ENCODE data around the gene CCDC102A. TPM values are rescaled to one million over a fixed set of nuclear protein-coding genes. Genes with fewer than 3 reads are reported as not detected.

Gene CCDC102A
- total RNA-seq, 1 donor from 2014 or later, result 30.6 TPM

DNA sequence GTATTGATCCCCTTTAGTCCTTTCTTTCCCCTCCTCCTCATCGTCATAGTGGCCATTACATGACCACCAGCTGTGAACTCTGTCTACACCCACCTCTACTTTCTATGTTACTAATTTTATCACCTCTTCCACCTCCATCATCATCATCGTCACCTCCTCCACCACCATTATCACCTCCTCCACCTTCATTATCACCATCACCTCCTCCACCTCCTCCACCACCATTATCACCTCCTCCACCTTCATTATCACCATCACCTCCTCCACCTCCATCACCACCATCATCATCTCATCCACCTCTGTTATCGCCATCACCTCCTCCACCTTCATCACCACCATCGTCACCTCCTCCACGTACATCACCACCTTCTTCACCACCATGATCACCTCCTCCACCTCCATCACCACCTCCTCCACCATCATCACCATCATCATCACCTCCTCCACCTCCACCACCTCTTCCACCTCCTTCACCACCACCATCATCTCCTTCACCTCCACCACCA is 31.9 kb upstream of the CCDC102A start:
- TF ChIP-seq, protein P1, sequence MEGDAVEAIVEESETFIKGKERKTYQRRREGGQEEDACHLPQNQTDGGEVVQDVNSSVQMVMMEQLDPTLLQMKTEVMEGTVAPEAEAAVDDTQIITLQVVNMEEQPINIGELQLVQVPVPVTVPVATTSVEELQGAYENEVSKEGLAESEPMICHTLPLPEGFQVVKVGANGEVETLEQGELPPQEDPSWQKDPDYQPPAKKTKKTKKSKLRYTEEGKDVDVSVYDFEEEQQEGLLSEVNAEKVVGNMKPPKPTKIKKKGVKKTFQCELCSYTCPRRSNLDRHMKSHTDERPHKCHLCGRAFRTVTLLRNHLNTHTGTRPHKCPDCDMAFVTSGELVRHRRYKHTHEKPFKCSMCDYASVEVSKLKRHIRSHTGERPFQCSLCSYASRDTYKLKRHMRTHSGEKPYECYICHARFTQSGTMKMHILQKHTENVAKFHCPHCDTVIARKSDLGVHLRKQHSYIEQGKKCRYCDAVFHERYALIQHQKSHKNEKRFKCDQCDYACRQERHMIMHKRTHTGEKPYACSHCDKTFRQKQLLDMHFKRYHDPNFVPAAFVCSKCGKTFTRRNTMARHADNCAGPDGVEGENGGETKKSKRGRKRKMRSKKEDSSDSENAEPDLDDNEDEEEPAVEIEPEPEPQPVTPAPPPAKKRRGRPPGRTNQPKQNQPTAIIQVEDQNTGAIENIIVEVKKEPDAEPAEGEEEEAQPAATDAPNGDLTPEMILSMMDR (IDR thresholded peaks at IDR 0.05; ENCODE audit: unreplicated experiment), result no peak
- Mint-ChIP-seq H3K4me1 (peaks cover 7% of the 10 kb centered on the region), H3K4me3 (no peak overlapping the region), H3K9me3 (peaks cover 10% of the 10 kb centered on the region), H3K27me3 (ENCODE audit: low read depth) (peaks cover 2% of the 10 kb centered on the region), H3K36me3 (peaks cover 12% of the 10 kb centered on the region), H3K27ac (no peak overlapping the region)
- peak in 1 of 2 experiments; percentile 22 for DNase-seq (ENCODE audit: low spot score in 2 of 2, unreplicated experiment in 2 of 2)

DNA sequence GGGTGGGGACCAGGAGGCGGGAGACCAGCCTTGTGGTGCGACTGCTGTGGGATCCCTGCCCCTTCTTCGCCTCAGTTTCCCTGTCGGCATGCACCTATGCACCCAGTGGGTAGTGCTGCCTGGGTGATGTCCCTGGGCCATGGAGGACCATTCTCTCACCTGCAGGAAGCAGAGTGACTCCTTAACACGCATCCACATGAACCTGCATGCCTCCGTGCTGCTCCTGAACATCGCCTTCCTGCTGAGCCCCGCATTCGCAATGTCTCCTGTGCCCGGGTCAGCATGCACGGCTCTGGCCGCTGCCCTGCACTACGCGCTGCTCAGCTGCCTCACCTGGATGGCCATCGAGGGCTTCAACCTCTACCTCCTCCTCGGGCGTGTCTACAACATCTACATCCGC is 31.3 kb upstream of the CCDC102A start:
- DNase-seq (ENCODE audit: low spot score in 2 of 2, unreplicated experiment in 2 of 2), result no peak
- TF ChIP-seq, protein P1 (IDR thresholded peaks at IDR 0.05; ENCODE audit: unreplicated experiment), result no peak
- Mint-ChIP-seq H3K4me1 (peaks cover 7% of the 10 kb centered on the region), H3K36me3 (peaks cover 12% of the 10 kb centered on the region), H3K9me3 (peaks cover 10% of the 10 kb centered on the region), H3K27me3 (ENCODE audit: low read depth) (peaks cover 2% of the 10 kb centered on the region), H3K4me3 (no peak overlapping the region), H3K27ac (no peak overlapping the region)

DNA sequence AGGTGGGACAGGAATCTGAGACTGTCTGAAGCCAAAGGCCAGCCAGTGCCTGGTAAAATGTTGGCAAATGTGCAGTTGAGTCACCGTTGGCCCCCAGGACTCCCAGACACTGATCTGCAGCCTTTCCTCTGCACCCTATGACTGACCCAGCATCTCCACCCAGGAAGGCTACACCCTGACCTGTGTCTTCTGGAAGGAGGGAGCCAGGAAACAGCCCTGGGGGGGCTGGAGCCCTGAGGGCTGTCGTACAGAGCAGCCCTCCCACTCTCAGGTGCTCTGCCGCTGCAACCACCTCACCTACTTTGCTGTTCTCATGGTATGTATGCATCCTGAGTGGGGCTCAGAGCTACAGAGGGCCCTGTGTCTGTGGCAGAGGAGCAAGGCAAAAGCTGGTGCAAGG is 30.1 kb upstream of the CCDC102A start:
- H3K36me3 Mint-ChIP-seq, result peaks cover 14% of the 10 kb centered on the region
- H3K9me3 Mint-ChIP-seq, result peaks cover 12% of the 10 kb centered on the region
- TF ChIP-seq, protein P1 (IDR thresholded peaks at IDR 0.05; ENCODE audit: unreplicated experiment), result no peak
- H3K27ac Mint-ChIP-seq, result no peak overlapping the region
- H3K4me3 Mint-ChIP-seq, result no peak overlapping the region
- peaks cover 2% of the 10 kb centered on the region for H3K27me3 Mint-ChIP-seq (ENCODE audit: low read depth)
- H3K4me1 Mint-ChIP-seq, result peaks cover 7% of the 10 kb centered on the region
- no peak for DNase-seq (ENCODE audit: low spot score in 2 of 2, unreplicated experiment in 2 of 2)

DNA sequence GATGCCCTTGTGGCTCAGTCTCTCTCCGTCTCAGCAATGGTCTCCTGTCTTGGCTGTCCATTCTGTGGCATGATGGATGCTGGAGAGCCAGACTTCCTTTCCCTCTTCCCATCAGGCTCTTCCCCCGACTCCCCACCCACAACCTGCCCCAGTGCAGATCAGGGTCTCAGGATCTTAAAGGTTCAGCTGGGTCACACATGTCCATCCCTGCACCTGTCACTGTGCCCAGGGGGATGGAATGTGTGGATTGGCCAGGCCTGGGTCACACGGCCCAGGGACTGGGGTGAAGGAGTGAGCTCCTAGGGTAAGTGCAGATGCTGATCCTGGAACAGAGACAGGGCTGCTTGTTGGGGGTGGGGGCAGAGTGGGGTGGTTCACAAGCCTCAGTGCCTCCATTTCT is 29.1 kb upstream of the CCDC102A start:
- TF ChIP-seq, protein P1 (IDR thresholded peaks at IDR 0.05; ENCODE audit: unreplicated experiment), result no peak
- H3K27ac Mint-ChIP-seq, result no peak overlapping the region
- H3K9me3 Mint-ChIP-seq, result peaks cover 17% of the 10 kb centered on the region
- H3K27me3 Mint-ChIP-seq (ENCODE audit: low read depth), result peaks cover 6% of the 10 kb centered on the region
- no peak overlapping the region for H3K4me3 Mint-ChIP-seq
- H3K4me1 Mint-ChIP-seq, result peaks cover 7% of the 10 kb centered on the region
- H3K36me3 Mint-ChIP-seq, result peaks cover 19% of the 10 kb centered on the region
- DNase-seq (ENCODE audit: low spot score in 2 of 2, unreplicated experiment in 2 of 2), result no peak

DNA sequence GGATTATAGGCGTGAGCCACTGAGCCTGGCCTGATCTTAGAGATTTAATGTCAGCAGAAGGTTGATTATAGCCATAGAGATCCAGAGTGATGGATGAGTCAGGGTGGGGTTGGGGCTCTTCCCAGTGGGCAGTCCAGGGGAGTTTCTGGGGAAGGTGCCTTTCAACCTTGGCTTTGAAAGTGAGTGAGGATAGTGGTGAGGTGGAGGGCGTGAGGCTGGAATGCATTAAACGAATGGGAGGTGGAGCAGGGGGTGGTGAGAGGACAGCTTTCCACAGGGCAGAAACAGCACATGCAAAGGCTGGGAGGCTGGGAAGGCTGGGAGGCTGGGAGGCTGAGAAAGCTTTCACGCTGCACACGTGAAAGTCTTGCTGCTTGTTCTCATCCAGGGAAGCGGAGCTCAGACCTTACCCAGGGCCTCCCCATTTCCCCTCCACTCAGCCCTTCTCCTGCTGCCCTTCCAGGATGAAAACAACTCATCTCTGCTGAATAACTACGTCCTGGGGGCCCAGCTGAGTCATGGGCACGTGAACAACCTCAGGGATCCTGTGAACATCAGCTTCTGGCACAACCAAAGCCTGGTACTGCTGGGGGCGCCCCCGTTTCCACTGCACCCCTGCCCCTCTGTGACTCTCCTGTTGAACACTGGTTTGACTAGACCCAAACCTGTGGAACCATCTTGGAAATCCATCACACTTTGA is 28.4 kb upstream of the CCDC102A start:
- TF ChIP-seq, protein P1 (IDR thresholded peaks at IDR 0.05; ENCODE audit: unreplicated experiment), result no peak
- H3K36me3 Mint-ChIP-seq, result peaks cover 15% of the 10 kb centered on the region
- no peak for DNase-seq (ENCODE audit: low spot score in 2 of 2, unreplicated experiment in 2 of 2)
- H3K27ac Mint-ChIP-seq, result peak overlapping the region; percentile 55
- peaks cover 20% of the 10 kb centered on the region for H3K9me3 Mint-ChIP-seq
- no peak overlapping the region for H3K4me3 Mint-ChIP-seq
- H3K27me3 Mint-ChIP-seq (ENCODE audit: low read depth), result peaks cover 11% of the 10 kb centered on the region
- H3K4me1 Mint-ChIP-seq, result peaks cover 7% of the 10 kb centered on the region
